GM11168 (cell line): ENCODE measurements around the gene DPP10.
"Not testable (repeated sequence)": the region's sequence is repeated elsewhere in the genome, so short reads cannot be mapped to it uniquely, and the experiment has no call there.

Experiments used
- in situ Hi-C: fragments of 300-500 bp; cut with MboI; formaldehyde crosslinking; loops from one replicate; pipeline ENCODE4 v1.12.0; 2022; ENCODE audit warnings: low sequenced_read_pairs; ENCODE audit not compliant: unreplicated experiment

DPP10 gene

DNA sequence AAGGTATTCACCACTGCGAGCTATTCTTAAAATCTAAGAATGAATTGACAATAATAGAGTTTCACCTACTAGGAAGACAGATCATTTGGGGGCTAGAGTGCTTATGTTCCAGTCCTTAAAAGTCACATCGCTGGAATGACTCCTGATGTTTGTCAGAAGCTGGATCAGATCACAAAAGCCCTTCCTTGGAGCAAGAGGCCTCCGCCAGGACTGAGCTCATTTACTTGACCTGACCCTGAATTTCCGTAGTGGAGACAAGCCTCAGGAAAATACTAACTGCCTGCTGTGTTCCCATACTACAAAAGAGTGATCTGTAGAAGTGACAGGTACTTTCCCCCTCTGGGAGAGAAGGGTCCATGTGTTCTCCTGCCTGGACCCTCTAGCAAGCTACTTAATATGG lies 483.9 kb downstream of the DPP10 start:
- in situ Hi-C loops: no loop called here

DNA sequence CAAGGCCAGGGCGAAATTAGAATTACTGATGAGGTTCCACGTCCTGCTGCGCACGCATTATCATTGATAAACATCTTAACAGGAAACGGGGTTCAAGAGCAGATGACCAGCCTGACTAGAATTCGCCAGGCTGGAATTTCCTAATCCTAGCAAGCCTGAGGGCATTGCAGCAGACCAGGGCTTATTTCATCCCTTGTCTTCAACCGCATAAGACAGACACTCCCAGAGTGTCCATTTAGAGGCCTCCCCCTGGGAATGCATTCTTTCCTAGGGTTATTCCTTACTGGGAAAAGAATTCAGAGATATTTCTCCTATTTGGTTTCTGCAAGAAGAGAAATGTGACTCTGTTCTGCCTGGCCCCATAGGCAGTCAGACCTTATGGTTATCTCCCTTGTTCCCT lies 486.8 kb downstream of the DPP10 start:
- in situ Hi-C loops: no loop called here

DNA sequence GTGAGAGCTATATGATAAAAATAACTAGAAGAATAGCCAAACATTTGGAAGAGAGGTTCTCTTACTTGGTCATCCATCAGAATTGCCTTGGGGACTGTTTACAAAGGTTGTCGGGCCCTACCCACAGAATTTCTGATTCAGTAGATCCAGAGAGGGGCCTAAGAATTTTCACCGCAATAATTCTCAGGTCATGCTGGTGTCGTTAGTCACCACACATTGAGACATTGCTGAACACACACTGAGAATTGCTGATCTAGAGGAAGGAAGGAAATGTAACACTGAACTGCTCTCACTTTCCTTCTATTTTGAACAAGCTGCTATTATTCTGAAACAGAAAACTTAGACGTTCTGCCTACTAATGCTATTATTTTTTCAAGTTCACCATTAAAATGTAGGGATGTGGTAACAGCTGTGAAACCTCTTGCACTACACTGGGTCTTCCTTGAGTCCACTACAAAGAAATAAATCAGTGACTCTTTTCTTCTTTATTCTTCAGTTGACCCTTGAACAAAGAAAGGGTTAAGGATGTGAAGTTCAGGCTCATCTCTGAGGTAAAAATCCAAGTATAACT lies 491.3 kb downstream of the DPP10 start:
- in situ Hi-C loops: no loop called here

DNA sequence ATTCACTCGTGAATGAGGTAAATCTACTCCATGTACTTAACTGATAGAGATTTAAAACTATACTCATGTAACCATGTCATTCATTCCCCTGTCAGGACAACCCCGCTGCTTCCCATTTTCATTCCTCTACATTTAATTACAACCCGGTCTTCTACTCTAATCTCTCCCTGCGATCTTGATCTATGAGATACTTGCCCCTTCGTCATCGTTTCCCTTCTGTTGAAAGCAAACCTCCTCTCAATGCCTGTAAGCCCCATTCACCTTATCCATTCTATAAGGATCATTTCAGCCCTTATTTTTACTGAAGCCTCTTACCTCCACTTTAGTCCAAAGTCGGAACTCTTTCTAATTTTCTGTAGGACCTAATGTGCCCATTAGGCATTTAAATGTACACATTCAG lies 492.6 kb downstream of the DPP10 start:
- in situ Hi-C loops: no loop called here

DNA sequence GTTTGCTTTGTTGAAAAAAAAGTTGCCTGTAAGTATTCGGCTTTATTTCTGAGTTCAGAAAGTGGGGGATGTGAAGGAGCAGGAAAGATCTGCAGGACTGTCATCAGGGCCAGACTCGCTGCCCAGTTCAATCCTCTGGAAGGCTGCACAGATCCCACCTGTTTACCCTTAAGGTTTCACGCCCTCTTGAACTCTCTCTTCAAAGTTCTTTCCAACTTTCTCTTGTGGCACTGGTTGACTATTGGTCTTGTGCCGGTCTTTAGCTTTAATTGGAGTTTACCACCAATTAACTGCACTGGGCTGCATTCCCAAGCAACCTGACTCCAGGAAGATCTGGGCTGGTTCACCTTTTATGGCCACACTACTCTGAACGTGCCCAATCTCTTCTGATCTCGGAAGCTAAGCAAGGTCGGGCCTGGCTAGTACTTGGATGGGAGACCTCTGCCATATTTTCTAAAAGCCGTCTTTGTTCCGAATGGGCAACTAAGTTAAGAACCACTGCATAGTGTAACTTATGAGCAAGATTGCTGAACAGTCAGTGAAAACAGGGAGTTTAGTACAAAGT lies 495.0 kb downstream of the DPP10 start:
- in situ Hi-C loops: no loop called here

DNA sequence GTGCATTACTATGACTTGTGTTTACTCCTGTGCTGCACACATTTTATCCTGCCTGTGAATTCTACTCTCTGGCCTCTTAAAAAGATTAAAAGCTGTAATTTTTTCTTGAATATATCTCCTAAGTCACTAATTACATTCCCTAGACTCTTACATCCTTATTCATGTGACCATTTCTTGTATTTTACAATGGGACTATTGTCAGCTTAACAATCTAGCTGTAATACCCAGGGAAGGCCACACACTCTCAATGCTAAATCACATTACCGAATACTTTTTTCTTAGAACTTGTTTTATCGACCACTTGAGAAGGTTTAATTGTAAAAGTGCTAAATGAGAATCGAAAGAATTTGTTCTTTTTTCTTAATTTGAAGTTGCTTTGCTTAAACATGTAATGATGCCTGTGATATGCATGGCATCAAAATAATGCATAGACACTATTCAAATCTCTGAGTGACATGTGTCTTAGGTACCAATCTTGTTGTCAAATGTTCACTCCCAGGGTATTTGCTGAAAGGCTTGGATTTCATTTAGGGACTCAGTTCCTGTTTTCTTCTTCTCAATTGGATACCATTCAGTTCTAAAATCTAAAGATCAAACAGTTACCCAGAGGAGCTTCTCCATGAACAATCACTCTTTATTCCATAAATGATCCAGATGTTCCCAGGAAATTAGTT lies 498.5 kb downstream of the DPP10 start:
- in situ Hi-C loops: no loop called here

DNA sequence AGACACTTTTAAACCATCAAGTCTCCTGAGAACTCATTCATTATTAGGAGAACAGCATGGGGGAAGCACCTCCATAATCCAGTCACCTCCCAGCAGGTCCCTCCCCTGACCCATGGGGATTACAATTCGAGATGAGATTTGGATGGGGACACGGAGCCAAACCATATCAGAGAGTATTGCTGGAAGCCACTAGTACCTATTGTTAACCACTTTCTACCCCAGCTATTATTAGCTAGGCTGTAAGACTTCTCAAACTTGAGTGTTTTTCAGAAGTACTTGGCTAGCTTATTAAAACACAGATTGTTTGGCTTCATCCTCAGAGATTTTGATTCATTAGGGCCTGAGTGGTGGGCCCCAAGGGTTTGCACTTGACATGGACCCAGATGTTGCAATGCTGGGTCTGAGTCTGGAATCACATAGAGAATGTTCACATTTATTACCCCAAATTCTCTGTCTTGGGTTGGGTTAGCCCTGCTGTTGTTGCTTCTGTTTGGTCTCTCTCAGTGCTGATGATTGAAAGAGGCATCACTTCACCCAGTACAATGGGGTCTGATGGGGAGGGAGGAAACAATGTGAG lies 506.9 kb downstream of the DPP10 start:
- in situ Hi-C loops: no loop called here

DNA sequence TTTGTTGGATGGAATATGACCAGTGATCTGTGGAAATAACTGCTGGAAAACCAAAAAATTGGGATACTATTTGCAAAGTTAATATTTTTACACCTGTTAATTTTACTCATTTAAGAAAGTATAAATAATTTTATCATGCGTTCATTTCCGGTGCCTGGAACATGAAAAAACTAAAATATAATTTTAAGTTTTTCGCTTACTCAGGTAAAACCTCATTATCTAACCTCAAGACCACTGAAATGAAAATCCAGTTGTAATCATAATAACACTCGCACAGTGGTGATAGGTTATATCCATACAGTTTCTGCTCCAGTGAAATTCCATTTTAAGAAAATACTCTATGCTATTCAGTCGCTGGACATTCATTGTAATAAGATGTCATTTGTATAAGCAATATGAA lies 517.9 kb downstream of the DPP10 start:
- in situ Hi-C loops: no loop called here

DNA sequence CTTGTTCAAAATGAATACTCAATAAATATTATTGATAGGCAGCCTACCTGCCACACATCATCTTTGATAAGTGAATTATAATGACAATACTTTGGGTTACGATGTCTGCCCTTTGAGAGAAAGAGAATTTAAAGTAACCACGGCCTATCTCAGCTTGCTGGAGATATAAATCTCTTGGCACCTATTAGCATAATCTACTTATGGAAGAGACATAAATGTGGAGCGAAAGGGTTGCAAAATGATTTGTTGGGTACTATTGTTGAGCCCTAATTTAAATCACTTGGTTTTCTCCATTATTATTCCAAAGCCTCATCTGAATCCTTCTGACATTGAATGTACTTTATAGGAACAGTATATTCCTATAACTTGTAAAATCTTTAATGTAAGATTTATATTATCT lies 520.1 kb downstream of the DPP10 start:
- in situ Hi-C loops: no loop called here

DNA sequence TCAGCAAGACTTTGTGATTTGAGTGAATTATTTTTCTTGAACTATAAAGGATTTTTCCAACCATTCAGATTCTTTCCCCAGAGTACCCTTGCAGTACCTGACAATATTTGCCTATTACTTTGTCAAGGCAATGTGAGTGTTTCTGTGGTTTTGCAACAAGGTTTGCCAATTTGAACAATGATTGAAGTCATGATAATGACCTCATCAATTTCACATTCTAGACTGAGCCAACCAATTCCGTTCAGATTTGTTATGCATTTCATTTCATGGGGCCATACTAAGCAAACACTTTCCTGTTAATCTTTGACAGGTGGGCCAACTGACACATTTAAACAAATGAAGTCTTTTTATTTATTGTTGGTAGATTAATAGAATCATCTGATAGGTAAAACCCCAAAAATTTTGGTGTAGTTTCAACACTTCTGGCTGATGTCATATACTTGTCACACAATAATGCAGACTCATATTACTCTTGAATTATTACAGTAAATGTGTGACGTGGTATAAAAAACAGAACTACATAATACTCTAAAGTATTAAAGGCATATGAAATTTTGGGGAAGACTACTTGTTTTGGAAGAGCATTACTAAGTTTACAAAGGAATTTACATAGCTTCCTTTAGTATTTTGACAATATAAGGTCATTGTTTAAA lies 526.4 kb downstream of the DPP10 start:
- in situ Hi-C loops: no loop called here

DNA sequence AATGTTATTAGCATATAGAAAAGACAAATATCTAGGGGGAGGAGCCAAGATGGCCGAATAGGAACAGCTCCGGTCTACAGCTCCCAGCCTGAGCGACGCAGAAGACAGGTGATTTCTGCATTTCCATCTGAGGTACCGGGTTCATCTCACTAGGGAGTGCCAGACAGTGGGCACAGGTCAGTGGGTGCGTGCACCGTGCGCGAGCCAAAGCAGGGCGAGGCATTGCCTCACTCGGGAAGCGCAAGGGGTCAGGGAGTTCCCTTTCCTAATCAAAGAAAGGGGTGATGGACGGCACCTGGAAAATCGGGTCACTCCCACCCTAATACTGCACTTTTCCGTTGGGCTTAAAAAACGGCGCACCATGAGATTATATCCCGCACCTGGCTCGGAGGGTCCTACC lies 561.9 kb downstream of the DPP10 start:
- in situ Hi-C loops: not testable (repeated sequence)

DNA sequence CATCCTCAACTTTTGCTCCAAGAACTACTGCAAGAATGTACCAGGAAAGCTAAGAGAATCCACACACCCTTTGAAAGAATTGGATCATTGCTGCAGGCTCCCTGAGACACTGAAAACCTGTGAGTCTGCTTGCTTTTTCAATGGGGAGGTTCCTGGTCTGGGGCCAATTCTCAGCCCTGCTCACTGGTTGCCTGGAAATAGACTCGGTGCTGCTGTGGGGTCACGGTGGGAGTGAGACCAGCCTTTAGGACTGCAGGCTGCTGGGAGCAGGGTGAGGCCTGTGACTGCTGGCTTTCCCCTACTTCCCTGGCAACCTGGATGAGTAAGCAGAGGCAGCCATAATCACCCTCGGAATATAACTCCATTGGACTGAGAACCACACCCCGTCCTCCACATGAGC lies 569.3 kb downstream of the DPP10 start:
- in situ Hi-C loops: no loop called here

DNA sequence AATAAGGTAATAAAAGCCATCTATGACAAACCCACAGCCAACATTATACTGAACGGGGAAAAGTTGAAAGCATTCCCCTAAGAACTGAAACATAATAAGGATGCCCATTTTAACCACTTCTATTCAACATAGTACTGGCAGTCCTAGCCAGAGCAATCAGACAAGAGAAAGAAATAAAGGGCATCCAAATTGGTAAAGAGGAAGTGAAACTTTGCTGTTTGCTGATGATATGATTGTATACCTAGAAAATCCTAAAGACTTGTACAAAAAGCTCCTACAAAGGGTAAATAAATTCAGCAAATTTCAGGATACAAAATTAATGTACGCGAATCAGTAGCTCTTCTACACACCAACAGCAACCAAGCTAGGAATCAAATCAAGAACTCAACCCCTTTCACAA lies 579.6 kb downstream of the DPP10 start:
- in situ Hi-C loops: not testable (repeated sequence)

DNA sequence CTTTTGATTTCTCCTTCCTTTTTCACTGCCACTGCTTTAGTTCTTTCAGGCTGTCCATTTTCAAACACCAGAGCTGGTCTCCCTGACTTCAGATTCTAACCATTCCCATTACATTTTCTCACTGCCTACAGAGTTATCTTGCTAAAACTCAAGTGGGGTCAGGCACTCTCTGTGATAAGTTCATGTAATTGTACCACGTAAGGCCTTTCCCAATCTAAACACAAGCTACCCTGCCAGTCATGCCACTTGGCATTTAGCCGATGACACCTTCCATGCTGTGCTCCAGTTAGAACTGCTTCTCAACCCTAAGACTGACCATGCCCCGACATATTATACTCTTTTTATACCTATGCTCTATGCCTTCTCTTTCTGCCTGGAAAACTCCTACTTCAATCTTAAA lies 592.4 kb downstream of the DPP10 start:
- in situ Hi-C loops: no loop called here

DNA sequence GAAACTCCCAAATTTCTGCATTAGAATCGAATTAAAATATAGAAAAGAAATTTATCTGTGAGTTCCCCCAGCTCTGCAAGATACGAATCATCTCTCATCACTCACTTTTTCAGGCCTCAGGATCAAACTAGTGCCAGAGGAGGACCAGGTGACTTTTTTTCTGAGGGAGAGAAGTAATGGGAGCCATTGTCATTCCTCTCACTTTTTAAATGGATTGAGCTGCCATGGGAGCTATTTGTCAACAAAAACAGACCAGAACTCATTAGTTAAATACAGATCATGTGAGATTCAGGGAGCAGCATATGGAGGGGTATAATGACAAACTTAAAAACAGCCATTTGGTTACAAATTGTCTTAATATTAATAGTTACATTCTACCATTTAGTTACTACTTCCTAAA lies 594.4 kb downstream of the DPP10 start:
- in situ Hi-C loops: no loop called here

DNA sequence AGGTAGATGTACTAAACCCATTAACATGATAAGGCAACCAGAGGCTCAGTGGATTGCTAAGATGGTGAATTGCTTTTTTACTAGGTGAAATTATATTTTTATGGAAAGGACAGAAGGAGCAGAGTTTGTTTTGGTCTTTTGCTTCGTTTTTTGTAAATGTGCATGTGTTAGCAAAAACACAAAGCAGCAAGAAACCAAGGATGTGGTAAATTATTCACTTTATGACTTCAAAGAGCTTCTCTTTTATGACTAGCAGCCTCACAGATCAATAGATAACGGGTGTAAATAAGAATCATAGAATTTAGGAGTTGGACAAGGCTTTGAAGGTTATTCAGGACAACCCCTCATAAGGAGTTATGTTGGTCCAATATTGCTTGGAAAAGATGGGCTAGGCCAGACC lies 615.0 kb downstream of the DPP10 start:
- in situ Hi-C loops: no loop called here

DNA sequence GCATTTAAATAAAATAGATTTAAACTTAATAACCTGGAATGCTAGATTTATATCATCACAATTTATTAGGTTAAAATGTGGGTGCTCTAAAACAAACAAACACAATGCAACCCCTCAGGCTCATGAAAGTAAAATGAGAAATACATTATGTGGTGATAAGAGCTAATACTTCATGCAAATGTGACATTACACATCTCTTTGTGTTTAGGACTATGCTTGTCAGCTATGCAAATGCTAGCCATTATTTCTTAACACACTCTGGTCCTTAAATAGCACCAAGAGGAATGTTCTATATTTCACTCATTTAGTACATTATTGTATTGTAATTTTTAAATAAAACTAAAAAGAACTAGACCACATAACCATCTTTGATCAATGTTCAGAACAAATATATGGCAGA lies 627.6 kb downstream of the DPP10 start:
- in situ Hi-C loops: no loop called here

DNA sequence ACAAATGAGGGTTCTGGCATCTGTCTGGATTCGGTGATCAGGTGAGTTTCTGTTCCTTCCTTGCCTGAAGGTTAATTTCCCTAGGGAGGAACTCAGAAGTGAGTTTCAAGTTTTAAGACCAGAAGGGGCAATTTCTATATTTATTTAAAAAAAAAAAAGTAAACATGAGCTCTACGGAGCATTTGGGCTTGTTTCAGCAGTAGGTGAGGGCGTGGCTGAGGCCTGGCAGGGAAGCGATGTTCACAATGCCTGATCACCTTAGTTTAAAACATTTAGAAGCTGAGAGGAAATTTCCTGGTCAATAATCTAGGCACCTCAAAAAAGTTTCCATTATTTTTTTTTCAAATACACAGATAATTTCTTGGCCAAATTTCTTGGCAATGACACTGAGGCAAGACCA lies 629.1 kb downstream of the DPP10 start:
- in situ Hi-C loops: no loop called here

DNA sequence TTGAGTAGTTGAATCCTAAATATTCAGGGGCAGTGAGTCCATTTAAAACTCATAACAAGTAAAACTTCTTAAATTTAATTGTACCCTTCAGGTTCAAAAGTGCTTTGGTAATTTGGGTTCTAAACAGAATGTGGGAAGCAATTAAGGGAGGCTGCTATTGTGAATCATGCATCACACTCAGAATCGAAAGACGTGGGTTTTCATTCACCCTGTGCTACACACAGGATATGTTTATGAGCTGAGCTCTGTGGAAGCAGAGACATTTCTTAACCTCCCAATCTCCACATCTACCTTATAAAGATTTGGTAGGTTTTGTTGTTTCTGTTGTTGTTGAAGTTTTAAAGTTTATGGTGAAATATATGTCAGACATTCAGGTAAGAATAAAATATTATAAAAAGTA lies 633.4 kb downstream of the DPP10 start:
- in situ Hi-C loops: no loop called here

DNA sequence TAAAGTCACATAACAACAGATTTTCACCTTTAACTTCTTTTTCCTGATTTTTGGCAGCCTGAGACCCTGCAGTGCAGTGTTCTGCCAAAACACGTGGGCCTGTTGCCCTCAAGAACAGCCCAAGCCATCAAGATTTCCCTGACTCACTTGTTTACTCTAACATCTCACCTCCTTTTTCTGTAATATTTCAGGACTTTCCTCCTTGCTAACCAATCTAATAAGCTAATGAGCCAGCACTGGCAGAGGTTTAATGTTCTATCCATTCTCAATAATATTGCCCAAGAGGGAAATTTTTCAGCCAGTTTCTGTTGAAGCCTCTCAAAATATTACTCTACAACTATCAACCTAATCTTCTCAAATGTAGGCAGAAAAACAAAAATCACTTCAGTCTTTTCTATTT lies 635.2 kb downstream of the DPP10 start:
- in situ Hi-C loops: no loop called here

DNA sequence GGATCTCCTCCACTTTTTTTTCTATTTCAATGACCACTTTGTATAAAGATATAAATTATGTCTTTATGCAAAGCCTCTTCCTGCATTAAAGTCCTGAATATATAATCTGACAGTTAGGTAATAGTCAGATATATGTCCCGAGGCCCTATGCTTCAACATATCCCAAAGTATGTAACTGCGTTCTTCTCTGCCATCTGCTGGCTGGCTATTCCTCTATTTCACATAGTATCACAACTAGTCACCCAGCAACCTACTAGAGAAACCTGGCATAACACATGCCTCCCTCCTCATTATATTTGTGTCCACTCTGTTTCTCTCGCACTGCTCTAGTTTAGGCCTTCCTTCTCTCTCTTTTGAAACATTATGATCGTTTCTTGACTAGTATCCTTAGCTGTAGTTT lies 640.8 kb downstream of the DPP10 start:
- in situ Hi-C loops: no loop called here
